GM10248 (cell line): Measurements from ENCODE around the gene TSPAN5.

Source experiments
- CTCF ChIA-PET: fragments of 300-600 bp; sonication (Branson Sonifier 250); formaldehyde crosslinking; extraction: SDS; loops from one replicate; lab custom pipeline; 2021; ENCODE audit warnings: antibody characterized with exemption; lab: Yijun Ruan, JAX
- POLR2A ChIA-PET: fragments of 350-650 bp; sonication (Branson Sonifier 250); formaldehyde crosslinking; extraction: SDS; loops from one replicate; lab custom pipeline; 2020; ENCODE audit warnings: antibody characterized with exemption; lab: Yijun Ruan, JAX
- DNase-seq: peaks from one replicate; pipeline ENCODE4 v3.0.0; 2012; ENCODE audit errors: extremely low spot score
- TF ChIP-seq, protein P1 (sequence below): IDR thresholded peaks from 2 replicates; pipeline ENCODE4 v1.5.1; 2012; ENCODE audit warnings: mild to moderate bottlenecking, low read depth; ENCODE audit errors: extremely low read depth, missing control alignments, control extremely low read depth

The TSPAN5 gene

DNA sequence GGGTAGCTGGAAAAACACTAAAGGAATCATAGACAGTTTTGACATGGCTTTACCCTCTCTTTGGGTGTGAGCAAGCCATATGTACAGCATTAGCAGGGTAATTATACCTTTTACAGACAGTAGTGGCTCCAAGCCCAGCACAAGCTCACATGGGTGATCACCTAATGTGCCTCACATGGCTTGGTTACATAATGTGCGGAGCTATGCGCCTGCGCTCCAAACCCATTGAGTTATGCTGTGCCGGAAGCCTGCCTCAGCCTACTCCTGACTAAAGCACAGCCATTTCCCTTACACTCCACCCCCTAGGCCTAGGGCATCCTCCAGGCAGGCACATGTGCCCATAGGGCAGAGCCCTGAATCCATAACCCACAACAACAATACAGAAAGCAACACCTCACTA, 6.5 kb upstream of the TSPAN5 start:
- TF ChIP-seq, protein P1, sequence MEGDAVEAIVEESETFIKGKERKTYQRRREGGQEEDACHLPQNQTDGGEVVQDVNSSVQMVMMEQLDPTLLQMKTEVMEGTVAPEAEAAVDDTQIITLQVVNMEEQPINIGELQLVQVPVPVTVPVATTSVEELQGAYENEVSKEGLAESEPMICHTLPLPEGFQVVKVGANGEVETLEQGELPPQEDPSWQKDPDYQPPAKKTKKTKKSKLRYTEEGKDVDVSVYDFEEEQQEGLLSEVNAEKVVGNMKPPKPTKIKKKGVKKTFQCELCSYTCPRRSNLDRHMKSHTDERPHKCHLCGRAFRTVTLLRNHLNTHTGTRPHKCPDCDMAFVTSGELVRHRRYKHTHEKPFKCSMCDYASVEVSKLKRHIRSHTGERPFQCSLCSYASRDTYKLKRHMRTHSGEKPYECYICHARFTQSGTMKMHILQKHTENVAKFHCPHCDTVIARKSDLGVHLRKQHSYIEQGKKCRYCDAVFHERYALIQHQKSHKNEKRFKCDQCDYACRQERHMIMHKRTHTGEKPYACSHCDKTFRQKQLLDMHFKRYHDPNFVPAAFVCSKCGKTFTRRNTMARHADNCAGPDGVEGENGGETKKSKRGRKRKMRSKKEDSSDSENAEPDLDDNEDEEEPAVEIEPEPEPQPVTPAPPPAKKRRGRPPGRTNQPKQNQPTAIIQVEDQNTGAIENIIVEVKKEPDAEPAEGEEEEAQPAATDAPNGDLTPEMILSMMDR: no peak
- ChIA-PET CTCF (interaction anchor here (0.7 to 1.3 kb wide), 3 partner anchors 11 to 36 kb away, joined by 3 read pairs; no protein-coding TSS in a partner anchor), POLR2A (no interaction called here)
- DNase-seq: no peak

DNA sequence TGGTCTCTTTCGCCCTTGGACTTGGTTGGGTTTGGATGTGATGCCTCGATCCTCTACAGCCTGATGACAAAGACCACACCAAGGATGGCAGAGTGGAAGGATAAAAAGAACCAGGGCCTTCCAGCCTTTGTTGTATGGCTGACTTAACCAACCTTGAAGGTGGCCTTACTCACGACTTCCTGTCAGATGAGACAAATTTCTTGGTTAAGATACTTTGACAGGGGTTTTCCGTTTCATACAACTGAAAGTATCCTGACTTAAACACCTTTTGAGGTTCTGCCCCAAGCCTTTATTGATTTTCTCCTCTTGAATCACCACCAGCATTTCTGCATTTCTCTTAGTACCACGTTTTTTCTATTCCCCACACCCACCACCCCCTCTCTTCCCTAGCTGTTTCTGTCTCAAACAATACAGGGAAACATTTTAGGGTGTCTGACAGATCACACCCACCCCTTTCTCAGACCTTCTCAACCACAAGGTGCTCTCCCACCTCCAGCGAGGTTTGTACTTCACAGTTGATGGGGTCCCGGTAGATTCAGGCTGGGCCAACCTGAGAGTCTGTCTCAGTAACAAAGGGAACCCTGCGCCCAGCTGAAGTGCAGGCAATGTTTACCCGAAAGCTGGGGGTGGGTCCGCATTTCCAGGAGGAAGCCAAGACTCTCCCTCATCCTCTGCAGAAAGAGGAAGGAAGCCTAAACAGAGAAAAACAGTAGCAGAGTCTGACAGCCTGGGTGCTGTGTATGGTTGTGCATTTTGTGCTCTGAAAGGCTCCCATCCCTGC, 5.0 kb upstream of the TSPAN5 start:
- peak; percentile 71 for DNase-seq
- ChIA-PET POLR2A (no interaction called here), CTCF (interaction anchor here (1.4 kb wide), 1 partner anchor 196 kb away, joined by 3 read pairs; no protein-coding TSS in a partner anchor)
- TF ChIP-seq, protein P1: no peak

DNA sequence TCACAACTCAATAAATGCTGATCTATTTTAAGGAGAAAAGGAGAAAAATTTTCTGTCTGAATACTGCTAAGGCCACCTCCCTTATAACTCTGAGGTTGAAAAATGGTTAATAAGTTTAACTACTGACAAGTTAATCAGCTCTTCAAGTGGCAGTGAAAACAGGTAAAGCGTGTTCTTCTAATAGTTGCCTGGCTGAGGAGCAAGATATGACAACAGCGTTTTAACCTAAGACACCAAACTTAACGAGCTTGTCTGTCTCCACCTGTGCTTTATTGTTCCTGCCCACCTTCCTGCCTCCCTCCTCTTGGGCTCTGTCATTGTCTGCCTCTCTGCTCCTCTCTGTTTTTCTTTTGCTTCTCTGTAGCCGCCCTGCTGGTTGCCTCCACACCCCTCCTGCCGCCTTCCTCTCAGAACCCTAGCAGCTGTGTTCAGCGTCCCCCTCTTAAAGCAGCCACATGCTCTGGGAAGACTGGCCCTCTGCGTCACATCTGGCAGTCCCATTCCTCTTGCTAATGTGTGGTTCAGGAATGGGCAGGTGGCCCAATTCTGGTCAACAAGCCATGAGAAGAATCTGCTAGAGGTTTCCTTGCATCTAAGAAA, 4.3 kb upstream of the TSPAN5 start:
- ChIA-PET CTCF (interaction anchor here (1.4 kb wide), 1 partner anchor 195 kb away, joined by 3 read pairs; no protein-coding TSS in a partner anchor), POLR2A (no interaction called here)
- TF ChIP-seq, protein P1: no peak
- DNase-seq: no peak

DNA sequence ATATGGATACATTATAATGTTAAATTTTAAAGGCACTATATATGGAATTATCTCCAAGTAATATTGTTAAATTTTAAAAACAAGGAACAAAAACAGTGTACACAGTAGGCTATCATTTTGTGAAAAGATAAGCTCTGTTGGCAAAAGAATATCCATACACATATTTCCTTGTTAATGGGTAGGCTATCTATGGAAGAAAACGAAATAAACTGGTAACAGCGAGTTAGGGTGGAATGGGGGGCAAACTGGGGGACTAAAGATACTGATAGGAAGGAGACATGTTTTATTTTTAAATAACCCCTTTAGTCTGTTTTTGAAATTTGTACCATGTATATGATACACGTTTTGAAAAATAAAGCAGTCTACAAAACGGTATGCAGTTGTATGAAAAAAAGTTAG, 3.6 kb upstream of the TSPAN5 start:
- no peak for DNase-seq
- ChIA-PET POLR2A (no interaction called here), CTCF (interaction anchor here (1.4 kb wide), 1 partner anchor 194 kb away, joined by 3 read pairs; no protein-coding TSS in a partner anchor)
- TF ChIP-seq, protein P1: no peak

DNA sequence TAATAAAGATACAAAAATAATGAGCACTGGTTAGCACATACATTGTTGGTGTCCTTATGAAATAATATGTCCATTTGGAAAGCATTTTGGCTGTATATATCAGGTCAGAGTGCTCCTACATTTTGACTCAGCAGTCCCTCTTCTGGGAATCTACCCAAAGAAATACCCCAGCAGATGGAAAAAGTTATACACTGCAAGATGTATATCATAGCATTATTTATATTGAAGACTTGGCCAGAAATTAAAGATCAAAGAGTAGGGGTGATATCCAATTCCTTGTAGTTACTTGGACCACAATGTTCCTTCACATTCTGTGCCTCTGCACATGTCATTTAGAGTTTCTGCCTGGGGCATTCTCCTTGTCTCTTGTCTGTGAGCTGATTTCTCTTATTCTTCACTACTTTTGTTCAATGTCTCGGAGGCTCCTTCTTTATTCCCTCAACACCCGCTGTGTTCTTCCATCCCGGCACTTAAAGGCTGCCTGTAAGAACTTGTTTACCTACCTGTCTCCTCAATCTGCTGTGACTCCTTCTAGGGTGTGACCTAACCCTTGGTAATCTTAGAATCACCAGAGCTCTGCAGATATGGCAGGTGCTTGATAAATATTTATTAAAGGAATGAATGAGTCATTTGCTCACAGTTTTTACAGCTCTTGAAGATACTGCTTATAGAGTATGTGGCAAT, 3.1 kb upstream of the TSPAN5 start:
- DNase-seq: no peak
- POLR2A ChIA-PET: no interaction called here
- TF ChIP-seq, protein P1: no peak
- CTCF ChIA-PET: no interaction called here

DNA sequence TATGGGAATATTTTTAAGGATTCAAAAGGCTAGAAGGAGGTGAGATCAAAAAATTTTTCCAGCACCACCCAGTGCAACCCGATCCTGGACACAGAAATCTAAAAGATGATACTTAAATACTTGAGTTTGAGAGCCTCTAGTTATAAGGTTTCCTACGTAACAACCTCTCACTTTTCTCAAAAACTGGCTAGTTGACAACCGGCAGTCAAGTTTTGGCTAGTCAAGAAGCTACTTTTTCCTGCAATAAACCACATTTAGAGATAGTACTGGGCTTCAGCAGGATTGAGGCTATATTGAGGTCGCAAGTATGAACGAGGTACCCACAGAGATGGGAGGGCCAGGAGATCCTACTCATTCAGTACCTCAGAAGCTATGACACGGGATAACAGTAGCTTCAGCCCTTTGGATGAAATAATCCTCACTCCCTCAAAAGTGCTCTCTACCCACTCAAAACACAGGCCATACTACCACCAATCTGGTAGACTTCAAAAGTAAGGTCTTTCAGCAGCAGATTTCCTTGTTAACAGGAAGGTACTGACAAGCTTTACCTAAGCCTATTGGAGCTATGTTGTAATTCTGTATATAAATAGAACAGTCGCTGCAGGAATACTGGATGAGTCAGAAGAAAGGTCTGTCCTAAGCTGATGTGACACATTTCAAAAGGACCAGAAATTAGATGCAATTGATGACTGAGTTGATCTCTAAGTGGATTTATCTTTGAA, 1.5 kb upstream of the TSPAN5 start:
- ChIA-PET POLR2A (no interaction called here), CTCF (interaction anchor here (1.0 to 1.3 kb wide), 3 partner anchors 11 to 192 kb away, joined by 3 read pairs; no protein-coding TSS in a partner anchor)
- TF ChIP-seq, protein P1: no peak
- DNase-seq: no peak
